ENCODE results near the gene S100A13.
"Not testable (repeated sequence)": the region's sequence is repeated elsewhere in the genome, so short reads cannot be mapped to it uniquely, and the experiment has no call there.

S100A13 gene

GRCh38 chr1:153626904-153627714 lies at the start of gene S100A13:
Gene S100A13, minus strand, starts transcription at chr1:153627505. Its CDS starts 1,033 bp downstream, at chr1:153626472.
- DNase-seq (ENCODE audit: low spot score): peak; percentile 89

- DNase-seq (ENCODE audit: low spot score): no peak
These were observed 46.2 kb upstream of the S100A13 start for GRCh38 chr1:153673511-153673910.

- not testable (repeated sequence) for DNase-seq (ENCODE audit: low spot score)
These were observed 44.5 kb upstream of the S100A13 start for GRCh38 chr1:153671628-153672353.

- DNase-seq (ENCODE audit: low spot score): peak; percentile 98
These were observed 43.7 kb upstream of the S100A13 start, which contains the start of gene ILF2 for GRCh38 chr1:153670859-153671627. Gene ILF2, minus strand, starts transcription at chr1:153670993. Its CDS starts 71 bp downstream, at chr1:153670922.

GRCh38 chr1:153670257-153670858 lies 43.1 kb upstream of the S100A13 start:
- DNase-seq (ENCODE audit: low spot score): no peak

GRCh38 chr1:153669606-153670005 lies 42.3 kb upstream of the S100A13 start:
- no peak for DNase-seq (ENCODE audit: low spot score)

- not testable (repeated sequence) for DNase-seq (ENCODE audit: low spot score)
These were observed 41.4 kb upstream of the S100A13 start for GRCh38 chr1:153668672-153669071.

GRCh38 chr1:153667439-153667838 lies 40.1 kb upstream of the S100A13 start:
- no peak for DNase-seq (ENCODE audit: low spot score)

- DNase-seq (ENCODE audit: low spot score): no peak
These were observed 35.9 kb upstream of the S100A13 start for GRCh38 chr1:153663211-153663610.

GRCh38 chr1:153662269-153662668 lies 35.0 kb upstream of the S100A13 start:
- DNase-seq (ENCODE audit: low spot score): no peak

- no peak for DNase-seq (ENCODE audit: low spot score)
These were observed 33.9 kb upstream of the S100A13 start for GRCh38 chr1:153661111-153661708.

- no peak for DNase-seq (ENCODE audit: low spot score)
These were observed 32.4 kb upstream of the S100A13 start for GRCh38 chr1:153659656-153660055.

- no peak for DNase-seq (ENCODE audit: low spot score)
These were observed 31.9 kb upstream of the S100A13 start for GRCh38 chr1:153659175-153659534.

- DNase-seq (ENCODE audit: low spot score): peak; percentile 98
These were observed 31.3 kb upstream of the S100A13 start, which contains the start of gene SNAPIN for GRCh38 chr1:153658400-153659174. Gene SNAPIN, plus strand, starts transcription at chr1:153658703. Its CDS starts 41 bp downstream, at chr1:153658744.

GRCh38 chr1:153655333-153655732 lies 28.0 kb upstream of the S100A13 start:
- DNase-seq (ENCODE audit: low spot score): no peak

GRCh38 chr1:153652805-153653500 lies 25.6 kb upstream of the S100A13 start:
- DNase-seq (ENCODE audit: low spot score): no peak

GRCh38 chr1:153651771-153652170 lies 24.5 kb upstream of the S100A13 start:
- DNase-seq (ENCODE audit: low spot score): no peak

- no peak for DNase-seq (ENCODE audit: low spot score)
These were observed 22.5 kb upstream of the S100A13 start for GRCh38 chr1:153649863-153650235.

- DNase-seq (ENCODE audit: low spot score): no peak
These were observed 22.0 kb upstream of the S100A13 start for GRCh38 chr1:153649137-153649862.

Data from left forelimb (tissue), 1 donor.